Measurements from ENCODE around the gene FAM20A.
"Not testable (repeated sequence)": the region's sequence is repeated elsewhere in the genome, so short reads cannot be mapped to it uniquely, and the experiment has no call there.

Gene FAM20A

DNA sequence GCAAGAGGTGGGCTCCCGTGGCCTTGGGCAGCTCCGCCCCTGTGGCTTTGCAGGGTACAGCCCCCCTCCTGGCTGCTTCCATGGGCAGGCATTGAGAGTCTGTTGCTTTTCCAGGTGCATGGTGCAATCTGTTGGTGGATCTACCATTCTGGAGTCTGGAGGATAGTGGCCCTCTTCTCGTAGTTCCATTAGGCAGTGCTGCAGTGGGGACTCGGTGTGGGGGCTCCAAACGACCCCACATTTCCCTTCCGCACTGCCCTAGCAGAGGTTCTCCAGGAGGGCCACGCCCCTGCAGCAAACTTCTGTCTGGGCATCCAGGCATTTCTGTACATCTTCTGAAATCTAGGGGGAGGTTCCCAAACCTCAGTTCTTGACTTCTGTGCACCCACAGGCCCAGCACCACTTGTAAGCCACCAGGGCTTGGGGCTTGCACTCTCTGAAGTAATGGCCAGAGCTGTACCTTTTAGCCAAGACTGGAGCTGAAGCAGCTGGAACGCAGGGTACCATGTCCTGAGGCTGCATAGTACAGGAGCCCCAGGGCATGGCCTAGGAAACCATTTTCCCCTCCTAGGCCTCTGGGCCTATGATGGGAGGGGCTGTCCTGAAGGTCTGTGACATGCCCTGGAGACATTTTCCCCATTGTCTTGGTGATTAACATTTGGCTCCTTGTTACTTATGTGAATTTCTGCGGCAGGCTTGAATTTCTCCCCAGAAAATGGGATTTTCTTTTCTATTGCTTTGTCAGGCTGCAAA is 82.9 kb downstream of the FAM20A start:
- no peak for DNase-seq

- DNase-seq: not testable (repeated sequence)
Measured at GRCh38 chr17:68517605-68518004, 83.6 kb downstream of the FAM20A start.

DNA sequence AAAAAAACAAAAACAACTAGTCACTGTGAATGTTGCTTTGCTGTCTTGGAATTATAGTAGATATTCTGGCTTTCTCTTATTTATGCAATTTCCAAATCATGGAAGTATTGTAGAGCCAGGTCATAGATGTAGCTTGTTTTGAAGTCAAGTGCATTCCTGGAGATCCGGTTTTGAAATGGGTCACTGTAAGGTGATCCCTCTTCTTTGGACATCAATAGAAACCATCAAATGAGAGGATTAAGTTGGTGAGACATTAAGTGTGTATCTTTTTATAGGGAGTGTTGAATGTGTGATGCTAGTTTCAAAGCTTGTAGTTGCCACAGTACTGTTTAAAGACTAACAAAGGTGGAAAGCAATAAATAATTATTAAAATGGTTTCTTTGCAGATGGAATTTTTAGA is 84.4 kb downstream of the FAM20A start:
- no peak for DNase-seq

DNA sequence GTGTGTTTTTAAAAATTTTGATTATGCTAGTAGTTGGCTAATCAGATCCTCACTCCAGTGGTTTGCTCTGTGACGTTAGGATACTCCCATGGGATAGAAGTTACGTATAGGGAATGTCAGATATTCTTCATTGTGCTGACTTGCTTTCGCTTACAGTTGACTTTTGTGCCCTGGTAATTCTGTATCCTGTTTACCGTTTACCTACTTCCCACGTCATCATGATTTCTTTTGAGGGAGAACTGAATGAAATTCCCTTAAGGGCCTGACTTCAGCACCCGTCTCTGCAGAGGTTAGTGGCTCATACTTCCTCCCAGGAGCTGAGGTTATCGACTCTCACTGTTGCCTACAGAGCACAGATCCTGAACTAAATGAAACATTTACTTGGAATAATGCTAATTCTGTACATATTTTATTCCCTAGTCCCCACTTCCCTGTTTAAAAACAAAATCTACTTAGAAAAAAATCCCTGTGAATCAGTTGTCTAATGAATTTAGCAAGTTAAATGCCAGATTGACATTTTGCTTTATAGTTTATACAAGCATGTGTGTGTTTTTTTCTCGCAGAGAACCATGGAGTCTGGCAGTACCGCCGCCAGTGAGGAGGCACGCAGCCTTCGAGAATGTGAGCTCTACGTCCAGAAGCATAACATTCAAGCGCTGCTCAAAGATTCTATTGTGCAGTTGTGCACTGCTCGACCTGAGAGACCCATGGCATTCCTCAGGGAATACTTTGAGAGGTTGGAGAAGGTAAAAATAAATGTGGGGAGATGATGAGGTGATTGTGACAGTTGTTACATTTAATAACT is 86.1 kb downstream of the FAM20A start:
- DNase-seq: no peak

- DNase-seq: no peak
Measured at GRCh38 chr17:68513932-68514331, 87.2 kb downstream of the FAM20A start.

DNA sequence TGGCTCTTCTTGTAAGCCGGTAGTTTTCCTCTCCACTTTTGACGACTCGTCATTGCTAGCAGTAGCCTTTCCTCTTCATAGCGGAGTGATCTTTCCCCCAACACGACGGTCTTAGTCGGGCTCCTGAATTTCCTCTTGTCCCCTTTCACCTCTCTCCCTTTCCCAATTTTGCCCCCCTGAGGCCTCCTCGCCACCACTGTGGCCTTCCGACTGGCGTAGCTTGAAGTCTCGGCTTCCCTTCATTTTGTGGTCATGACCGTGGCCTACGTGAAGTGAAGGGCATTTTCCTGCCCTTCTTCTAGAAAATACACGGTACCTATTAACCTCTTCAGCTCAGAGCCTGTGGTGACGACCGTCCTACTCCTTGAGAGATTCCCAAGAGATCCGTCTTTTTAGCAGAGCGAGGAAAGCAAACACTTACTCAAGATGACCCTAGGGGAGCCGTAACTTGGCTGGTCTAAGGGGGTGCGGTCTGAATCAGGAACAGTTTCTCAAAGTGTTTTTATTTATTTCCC is 88.2 kb downstream of the FAM20A start:
- peak; percentile 78 for DNase-seq

DNA sequence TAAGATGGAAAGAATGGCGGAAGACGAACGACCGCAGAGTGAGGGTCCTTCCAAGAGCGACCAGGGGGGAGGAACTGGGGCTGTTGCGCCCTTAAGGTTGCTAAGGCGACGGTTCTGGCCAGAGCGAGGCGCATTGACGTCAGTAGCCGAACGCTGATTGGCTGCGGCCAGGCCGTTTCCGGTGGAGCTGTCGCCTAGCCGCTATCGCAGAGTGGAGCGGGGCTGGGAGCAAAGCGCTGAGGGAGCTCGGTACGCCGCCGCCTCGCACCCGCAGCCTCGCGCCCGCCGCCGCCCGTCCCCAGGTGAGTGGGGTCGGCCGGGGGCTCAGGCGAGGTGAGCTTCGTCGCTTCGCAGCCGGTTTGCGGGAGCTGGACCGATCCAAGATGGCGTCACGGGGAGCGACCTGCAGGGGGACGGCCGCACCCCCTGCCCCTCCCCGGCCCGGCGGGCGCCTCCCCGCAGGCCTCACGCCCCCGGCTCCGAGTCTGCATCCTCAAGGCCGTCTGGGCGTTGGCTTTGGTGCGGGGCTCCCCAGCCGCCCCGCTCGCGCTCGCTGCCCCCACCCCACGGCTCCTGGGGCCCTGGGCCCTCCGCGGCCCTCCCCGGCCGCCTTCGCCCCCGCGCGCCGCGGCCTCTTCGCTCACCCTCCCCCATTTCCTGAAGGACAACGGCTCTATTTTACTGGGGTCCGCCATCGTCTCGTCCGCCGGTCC is 88.8 kb downstream of the FAM20A start, which contains the start of gene PRKAR1A:
PRKAR1A (plus strand) TSS at position 184 of the 713 bp plus-strand sequence. CDS start 2,970 bp downstream, outside the sequence.
- DNase-seq: peak; percentile 74

DNA sequence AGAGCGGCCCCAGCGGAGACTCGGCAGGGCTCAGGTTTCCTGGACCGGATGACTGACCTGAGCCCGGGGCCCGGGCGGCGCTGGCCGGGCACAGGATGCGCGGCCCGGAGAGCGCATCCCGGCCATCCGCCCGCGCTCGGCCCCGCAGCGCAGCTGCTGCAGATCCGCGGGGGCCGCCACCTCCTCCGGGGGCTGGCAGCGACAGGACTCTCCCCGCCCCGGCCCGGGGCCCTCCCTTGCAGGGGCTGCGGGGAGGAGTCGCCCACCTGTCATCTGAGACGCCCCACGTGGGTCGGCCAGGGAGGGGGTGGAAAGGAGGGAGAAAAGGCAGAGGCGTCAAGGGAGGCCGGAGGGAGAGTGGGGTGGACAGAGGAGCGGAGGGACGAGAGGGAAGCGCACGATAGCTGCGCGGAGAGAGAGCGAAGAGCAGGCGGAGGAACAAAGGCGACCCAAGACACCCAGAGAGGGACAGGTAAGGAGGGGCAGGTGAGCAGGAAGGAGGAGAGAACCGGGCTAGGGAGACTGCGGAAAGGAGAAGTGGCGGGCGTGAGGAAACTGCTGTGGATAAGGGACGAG is 89.4 kb downstream of the FAM20A start:
- peak; percentile 74 for DNase-seq

- no peak for DNase-seq
Measured at GRCh38 chr17:68511254-68511670, 89.9 kb downstream of the FAM20A start.

- no peak for DNase-seq
Measured at GRCh38 chr17:68509141-68510057, 91.8 kb downstream of the FAM20A start.

DNA sequence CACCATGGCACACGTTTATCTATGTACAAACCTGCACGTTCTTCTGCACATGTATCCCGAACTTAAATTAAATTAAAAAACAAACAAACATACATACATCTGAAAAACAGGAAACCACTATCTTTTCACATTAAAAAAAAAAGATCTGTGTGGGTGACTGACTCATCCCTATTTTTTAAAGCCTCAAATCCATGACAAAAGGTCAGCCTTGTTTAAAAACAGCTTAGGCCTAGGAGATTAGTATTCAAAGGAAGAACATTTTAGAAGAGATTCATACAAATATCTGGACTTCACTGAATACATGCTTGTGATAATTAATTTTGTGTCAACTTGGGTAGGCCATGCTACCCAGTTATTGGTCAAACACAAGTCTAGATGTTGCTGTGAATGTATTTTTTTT is 93.6 kb downstream of the FAM20A start:
- DNase-seq: no peak

- no peak for DNase-seq
Measured at GRCh38 chr17:68505951-68506350, 95.2 kb downstream of the FAM20A start.

GRCh38 chr17:68501074-68501473 is 100.1 kb downstream of the FAM20A start:
- DNase-seq: no peak

GRCh38 chr17:68499587-68499986 is 101.6 kb downstream of the FAM20A start:
- DNase-seq: no peak

DNA sequence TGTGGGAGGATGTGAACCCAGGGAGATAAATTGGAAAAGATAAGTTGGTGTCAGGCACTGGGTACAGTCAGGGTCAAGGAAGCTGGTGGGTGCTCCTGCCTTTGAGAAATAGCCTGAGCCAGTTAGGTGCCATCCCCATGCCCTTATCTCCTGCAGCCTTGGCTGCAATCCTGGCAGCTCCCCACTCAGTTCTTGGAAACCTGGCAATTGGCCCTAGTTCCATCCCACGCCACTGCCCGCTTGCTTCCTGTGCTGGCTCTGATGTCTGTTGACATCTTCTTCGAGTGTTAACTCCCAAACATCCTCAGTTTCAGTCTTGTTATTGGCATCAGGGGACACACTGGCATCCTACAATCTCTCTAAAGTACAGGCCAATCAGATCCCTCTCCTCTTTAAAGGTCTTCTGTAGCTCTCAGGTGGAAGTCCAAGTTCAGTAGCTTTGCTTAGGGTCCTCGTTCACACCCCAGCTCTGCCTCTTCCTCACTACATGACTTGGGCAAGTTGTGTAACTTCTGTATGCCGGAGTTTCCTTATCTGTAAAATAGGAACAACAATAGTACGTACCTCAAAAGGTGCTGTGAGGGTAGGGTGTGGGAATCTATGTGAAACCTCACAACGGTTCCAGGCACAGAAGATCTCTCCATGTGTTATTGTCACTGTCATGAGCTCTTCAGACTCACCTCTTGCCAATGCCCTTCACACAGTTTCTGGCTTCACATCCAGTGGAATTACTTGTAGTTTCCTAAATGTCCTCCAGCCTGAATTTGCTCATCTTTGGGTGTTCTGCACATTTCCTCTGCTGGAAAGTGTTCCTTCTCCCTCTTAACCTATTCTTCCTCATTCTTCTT is 102.5 kb downstream of the FAM20A start:
- DNase-seq: no peak

DNA sequence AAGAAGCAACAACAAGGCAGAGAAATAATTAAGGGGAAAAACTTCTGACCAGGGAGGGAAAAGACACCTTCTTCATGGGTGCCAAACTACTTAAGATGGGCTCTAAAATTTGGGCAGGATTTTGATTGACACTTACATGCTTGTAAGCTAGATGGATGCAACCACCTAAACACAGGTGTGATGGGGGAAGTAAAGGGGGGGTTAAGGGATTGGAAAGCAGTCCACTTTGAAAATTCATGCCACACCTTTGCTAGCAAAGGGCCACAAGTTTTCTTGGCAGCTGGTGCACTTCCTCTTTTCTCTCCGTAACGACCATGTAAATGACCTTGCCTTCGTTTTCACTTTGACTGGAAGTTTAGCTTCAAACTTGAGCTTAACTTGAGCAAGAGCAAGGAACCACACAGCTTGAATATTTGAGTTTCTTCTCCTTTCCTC is 103.3 kb downstream of the FAM20A start:
- DNase-seq: no peak

- no peak for DNase-seq
Measured at GRCh38 chr17:68495081-68495480, 106.1 kb downstream of the FAM20A start.

GRCh38 chr17:68492394-68493054 is 108.6 kb downstream of the FAM20A start:
- DNase-seq: not testable (repeated sequence)

- no peak for DNase-seq
Measured at GRCh38 chr17:68491381-68492231, 109.6 kb downstream of the FAM20A start.
